ENCODE results near the gene ARHGAP4. TPM values are rescaled to one million over a fixed set of nuclear protein-coding genes. Genes with fewer than 3 reads are reported as not detected.

Gene ARHGAP4
- polyA plus RNA-seq, 4 donors = 16.5 to 52.7 (median 23.7) TPM

GRCh38 chrX:153909024-153909979 is 16.8 kb downstream of the ARHGAP4 start:
- DNase-seq (ENCODE audit: low read depth in 4 of 4, low spot score in 3 of 4) = no peak

- no peak for DNase-seq (ENCODE audit: low read depth in 4 of 4, low spot score in 3 of 4)
These were observed 17.7 kb downstream of the ARHGAP4 start for GRCh38 chrX:153908219-153908860.

GRCh38 chrX:153907456-153907855 is 18.6 kb downstream of the ARHGAP4 start:
- DNase-seq (ENCODE audit: low read depth in 4 of 4, low spot score in 3 of 4) = no peak

- no peak for DNase-seq (ENCODE audit: low read depth in 4 of 4, low spot score in 3 of 4)
These were observed 19.7 kb downstream of the ARHGAP4 start for GRCh38 chrX:153906126-153906917.

GRCh38 chrX:153905481-153906095 is 20.5 kb downstream of the ARHGAP4 start:
- DNase-seq (ENCODE audit: low read depth in 4 of 4, low spot score in 3 of 4) = no peak

- no peak for DNase-seq (ENCODE audit: low read depth in 4 of 4, low spot score in 3 of 4)
These were observed 21.8 kb downstream of the ARHGAP4 start, which contains the start of gene AVPR2 for GRCh38 chrX:153903991-153904957. AVPR2 (plus strand) TSS chrX:153904673; CDS start chrX:153905146, 473 bp downstream.

- no peak for DNase-seq (ENCODE audit: low read depth in 4 of 4, low spot score in 3 of 4)
These were observed 22.7 kb downstream of the ARHGAP4 start for GRCh38 chrX:153903238-153903980.

GRCh38 chrX:153902385-153902784 is 23.7 kb downstream of the ARHGAP4 start:
- no peak for DNase-seq (ENCODE audit: low read depth in 4 of 4, low spot score in 3 of 4)

GRCh38 chrX:153901753-153902140 is 24.3 kb downstream of the ARHGAP4 start:
- DNase-seq (ENCODE audit: low read depth in 4 of 4, low spot score in 3 of 4) = no peak

GRCh38 chrX:153900831-153901752 is 25.0 kb downstream of the ARHGAP4 start:
- DNase-seq (ENCODE audit: low read depth in 4 of 4, low spot score in 3 of 4) = no peak

GRCh38 chrX:153897899-153898298 is 28.2 kb downstream of the ARHGAP4 start:
- no peak for DNase-seq (ENCODE audit: low read depth in 4 of 4, low spot score in 3 of 4)

- DNase-seq (ENCODE audit: low read depth in 4 of 4, low spot score in 3 of 4) = no peak
These were observed 36.9 kb downstream of the ARHGAP4 start for GRCh38 chrX:153889123-153889522.

- no peak for DNase-seq (ENCODE audit: low read depth in 4 of 4, low spot score in 3 of 4)
These were observed 37.7 kb downstream of the ARHGAP4 start for GRCh38 chrX:153888344-153888743.

- DNase-seq (ENCODE audit: low read depth in 4 of 4, low spot score in 3 of 4) = no peak
These were observed 38.7 kb downstream of the ARHGAP4 start for GRCh38 chrX:153887385-153887784.

GRCh38 chrX:153886915-153887314 is 39.1 kb downstream of the ARHGAP4 start:
- no peak for DNase-seq (ENCODE audit: low read depth in 4 of 4, low spot score in 3 of 4)

- DNase-seq (ENCODE audit: low read depth in 4 of 4, low spot score in 3 of 4) = no peak
These were observed 39.8 kb downstream of the ARHGAP4 start, which contains the start of gene L1CAM for GRCh38 chrX:153885968-153886903. L1CAM (minus strand) TSS chrX:153886173; CDS start chrX:153875836, 10,337 bp downstream.

Measured in left renal pelvis (tissue), 4 donors.